HG03558 (cell line): ENCODE data around the gene FBXO41.
A peak's percentile ranks its signal among the peaks of the same experiment; 100 is the strongest.

ENCODE experiments used
- ATAC-seq: cut with Tn5 transposase; IDR thresholded peaks from one replicate; pipeline ENCODE4 v1.9.1; 2021; ENCODE audit warnings: moderate number of reproducible peaks; ENCODE audit not compliant: unreplicated experiment; ENCODE audit errors: extremely low read depth

The FBXO41 gene

DNA sequence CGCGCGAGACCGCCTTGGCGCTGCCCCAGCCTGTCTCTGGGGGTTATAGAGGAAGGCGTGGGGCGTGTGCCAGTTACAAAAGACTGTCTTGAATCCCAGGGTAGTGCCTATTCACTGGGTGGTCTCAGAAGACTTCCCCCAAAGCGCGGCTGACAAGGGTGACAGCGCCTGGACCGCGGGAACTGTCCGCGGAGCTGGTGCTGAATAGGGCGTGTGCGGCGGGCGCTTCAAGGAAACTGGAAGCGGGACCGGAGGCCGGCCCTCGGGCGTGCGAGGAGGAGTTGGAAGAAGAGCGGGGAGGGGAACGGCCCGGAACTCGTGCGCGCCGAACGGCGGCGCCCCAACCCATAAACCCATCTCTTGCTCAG, 6.8 kb upstream of the FBXO41 start:
- no peak for ATAC-seq

- ATAC-seq, result no peak
Observed at GRCh38 chr2:73290049-73290839, 6.0 kb upstream of the FBXO41 start.

DNA sequence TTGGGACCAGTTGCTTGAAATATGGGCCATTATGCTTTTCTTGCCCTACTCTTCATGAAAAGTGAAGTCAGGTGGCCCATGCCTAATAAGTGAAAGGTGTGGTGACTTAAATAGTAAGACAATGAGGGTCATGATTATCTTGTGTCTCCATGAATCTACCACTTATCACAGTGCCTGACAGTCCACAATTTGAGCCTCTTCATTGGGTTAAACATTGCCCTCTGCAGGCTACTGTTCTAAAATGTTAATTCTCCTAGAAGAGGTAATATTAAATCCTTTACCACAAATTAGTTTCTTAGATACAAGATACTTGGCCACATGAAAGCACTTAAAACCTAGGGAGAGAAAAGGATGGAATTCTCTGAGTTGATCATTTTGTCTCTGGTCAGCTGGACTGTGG, 5.0 kb upstream of the FBXO41 start:
- no peak for ATAC-seq

DNA sequence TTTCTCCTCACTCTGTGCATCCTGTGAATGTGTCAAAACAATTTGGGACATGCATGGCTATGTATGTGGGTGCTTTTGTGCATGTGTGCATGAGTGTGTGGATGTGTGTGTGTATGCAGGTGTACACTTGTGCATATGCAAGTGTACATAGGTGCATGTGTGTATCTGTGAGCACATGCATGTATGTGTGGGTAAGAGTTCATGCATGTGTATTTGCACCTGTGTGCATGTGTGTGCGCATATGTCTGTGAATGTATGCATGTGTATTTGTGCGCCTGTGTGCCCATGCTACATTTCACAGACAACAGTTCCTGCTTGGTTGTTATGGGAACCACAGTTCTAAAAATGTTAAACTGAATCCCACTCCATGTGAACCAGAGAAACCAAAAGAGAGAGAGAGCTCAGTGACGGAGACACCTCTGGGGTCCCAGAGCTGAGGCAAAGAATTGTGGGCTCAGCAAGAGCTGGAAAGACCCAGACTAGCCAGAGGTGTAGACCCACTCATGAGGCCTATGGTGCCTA, 1.9 kb upstream of the FBXO41 start:
- ATAC-seq, result no peak

GRCh38 chr2:73285159-73285739, 971 bp upstream of the FBXO41 start:
- ATAC-seq, result peak; percentile 46

- peak; percentile 4 for ATAC-seq
Observed at GRCh38 chr2:73283545-73284295, 558 bp downstream of the FBXO41 start.

DNA sequence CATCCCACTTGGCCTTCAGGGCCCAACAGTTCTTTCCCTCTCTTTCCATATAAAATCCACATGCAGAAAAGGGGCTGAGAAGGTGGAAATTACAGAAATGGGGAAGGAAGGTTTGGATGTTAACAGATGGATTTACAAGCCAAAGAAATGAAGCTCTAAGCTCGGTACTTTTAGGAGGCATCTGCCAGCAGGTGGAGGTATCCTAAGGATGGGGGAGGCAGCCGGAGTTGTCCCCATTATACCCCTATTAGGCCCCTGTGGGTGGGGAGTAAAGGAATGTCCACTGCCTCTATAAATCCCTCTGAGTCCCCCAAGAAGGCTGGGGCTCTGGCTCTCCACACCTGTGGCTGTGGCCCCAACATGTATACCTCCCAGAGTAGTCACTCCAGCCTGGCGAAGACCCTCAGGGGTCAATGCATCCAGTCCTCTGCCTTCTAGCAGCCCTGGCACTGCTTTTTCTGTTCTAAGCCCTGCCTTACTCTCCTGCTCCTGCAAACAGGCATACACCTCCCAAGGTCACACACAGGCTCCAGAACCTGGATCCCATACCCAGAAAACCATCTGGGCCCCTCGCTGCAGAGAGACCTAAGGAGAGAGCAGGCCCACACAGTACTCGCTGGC, 1.2 kb downstream of the FBXO41 start:
- ATAC-seq, result no peak

GRCh38 chr2:73281244-73281643, 3.0 kb downstream of the FBXO41 start:
- no peak for ATAC-seq

- no peak for ATAC-seq
Observed at GRCh38 chr2:73279852-73280251, 4.4 kb downstream of the FBXO41 start.

DNA sequence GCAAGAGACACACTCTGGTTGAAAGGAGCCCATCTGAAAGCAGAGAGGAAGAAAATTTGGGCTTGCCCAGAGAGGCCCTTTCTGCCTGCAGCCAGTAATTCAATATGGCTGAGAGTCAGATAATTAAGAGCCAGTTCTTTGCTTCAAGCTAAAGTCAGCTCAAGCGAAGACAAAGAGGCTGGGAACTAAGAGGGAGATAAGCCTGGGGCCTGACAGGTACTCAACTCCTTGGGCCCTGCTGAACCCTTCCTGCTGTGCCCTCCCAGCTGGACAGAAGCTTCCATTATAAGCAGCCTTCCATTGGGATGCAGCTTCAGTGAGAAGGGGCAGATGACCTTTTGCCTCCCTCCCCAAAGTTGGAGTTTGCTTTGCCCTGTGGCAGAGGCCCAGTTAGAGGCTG, 12.0 kb downstream of the FBXO41 start:
- no peak for ATAC-seq

GRCh38 chr2:73269686-73270465, 14.4 kb downstream of the FBXO41 start:
- no peak for ATAC-seq

DNA sequence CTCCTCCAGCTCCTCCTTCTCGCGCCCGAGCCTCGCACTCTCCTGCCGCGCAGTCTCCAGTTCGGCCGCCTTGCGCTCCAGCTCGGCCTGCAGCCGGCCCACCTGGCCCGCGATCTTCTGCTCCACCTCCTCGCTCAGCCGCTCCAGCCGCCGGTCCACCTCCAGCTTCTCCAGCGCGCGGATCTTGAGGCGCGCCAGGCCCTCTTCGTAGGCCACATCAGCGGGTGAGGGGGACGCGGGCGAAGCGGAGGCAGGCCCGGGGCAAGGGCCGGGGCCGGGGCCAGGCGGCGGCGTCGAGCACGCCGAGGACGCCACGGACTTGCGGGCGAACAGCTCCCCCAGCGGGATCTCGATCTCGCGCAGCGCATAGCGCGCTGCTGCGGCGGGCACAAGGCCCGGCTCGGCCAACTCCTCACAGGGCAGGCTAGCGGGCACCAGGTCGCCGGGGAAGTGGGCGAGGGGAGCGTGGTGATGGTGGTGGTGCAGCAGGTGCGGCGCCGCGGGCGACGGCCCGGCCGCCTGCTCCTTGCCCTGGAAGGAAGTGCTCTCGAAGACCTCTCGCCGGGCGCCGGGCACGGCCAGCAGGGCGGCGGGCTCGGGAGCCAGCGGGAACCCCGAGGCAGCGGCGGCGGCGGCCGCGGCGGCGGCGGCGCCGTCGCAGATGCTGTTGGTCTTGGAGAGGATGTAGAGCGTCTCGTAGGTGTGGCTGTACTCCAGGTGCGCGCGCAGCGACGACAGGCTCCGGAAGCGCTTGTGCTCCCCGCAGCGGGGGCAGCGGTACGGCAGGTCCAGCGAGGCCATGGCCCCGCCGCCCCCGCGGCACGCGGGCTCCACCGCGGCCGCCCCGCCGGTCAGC, 15.2 kb downstream of the FBXO41 start:
- ATAC-seq, result no peak

DNA sequence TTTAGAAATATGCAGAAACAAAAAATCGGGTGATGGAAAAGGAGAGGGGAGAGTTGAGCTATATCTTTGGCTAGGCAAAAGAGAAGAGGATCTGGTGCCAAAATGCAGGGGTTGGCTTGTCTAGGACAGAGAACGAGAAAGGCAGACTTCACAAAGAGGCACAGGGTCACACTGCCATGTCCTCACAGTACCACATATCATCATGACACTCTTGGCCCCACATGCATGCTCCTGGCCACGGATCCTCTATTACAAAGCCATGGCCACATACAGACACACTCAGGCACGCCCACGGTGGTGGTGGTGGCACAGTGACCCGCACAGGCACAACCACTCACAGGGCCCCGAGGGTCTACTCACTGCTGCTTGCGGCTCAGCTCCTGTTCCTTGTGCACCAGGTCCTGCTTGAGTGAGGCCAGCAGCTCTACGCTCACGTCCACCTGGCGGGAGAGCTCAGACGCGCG, 15.9 kb downstream of the FBXO41 start:
- no peak for ATAC-seq

GRCh38 chr2:73267008-73267407, 17.3 kb downstream of the FBXO41 start:
- ATAC-seq, result no peak

DNA sequence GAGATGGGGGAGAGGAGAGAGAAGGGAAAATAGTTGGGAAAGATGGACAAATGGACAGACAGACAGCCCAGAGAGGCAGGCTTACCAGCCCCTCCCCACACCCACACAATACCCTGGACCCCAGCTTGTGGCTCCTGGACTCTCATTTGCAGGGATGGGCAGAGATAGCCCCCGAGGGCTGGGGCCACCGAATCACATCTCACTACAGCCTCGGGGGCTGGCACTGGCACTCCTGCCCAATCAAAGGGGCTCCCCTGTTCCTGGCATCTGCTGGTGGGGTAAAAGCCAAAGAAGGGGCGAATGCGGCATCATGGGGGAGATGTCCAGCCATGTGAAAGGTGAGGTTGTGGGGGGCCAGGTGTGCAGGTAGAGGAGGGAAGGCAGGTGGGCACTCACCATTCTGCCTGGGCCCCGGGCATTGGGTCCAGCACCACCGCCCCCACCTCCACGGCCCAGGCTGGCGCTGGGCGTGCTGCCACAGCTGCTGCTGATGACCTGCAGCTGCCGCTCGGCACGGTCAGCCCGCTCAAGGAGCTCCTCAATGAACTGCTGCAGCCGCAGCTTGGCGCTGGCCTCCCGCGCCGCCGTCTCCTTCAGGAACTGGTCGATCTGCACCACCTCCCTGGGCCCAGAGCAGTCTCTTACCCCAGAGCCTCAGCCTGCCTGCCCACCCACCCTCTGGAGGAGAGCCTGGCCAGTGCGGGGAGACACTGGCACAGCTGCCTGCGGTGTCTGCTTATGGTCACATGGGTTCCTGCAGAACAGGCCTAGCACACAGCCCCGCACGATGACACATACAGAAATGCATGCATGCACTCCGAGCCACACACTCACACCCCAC, 18.0 kb downstream of the FBXO41 start:
- ATAC-seq, result no peak

- ATAC-seq, result no peak
Observed at GRCh38 chr2:73265298-73266060, 18.8 kb downstream of the FBXO41 start.

DNA sequence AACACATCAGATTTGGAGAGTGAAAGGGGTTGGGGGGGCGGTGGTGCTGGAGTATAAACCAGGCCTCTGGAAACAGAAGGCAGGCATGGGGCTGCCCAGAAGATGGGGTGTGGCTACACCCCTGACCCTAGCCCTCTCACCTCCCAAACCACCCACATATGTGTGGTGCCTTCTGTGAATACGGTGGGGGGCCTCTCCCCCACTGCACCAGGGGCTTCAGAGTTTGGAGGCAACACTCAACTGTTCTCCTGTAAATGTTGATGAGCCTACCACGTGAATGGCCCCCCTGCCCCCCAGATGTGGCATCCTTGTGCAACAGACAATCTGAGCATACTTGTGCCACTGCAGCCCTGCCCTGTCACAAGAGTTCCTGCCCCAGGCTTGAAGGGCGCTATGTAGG, 19.5 kb downstream of the FBXO41 start:
- no peak for ATAC-seq

DNA sequence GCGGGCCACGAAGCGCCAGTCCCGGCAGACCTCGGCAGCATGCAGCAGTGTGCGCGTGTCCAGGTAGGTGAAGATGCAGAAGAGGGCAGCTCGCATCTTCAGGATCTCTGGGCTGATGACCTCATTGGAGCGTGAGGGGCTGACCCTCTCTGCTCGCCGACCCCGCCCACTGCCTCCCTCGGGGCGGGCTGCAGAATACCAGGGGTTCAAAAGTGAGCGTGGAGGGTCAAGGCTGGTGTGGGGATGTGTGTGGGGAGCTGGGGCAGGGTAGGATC, 20.0 kb downstream of the FBXO41 start:
- ATAC-seq, result no peak
